GM12878 (cell line): Measurements from ENCODE around the gene SHISA4.

Experiments
- CHD2 ChIP-seq: IDR thresholded peaks from 2 replicates; pipeline ENCODE4 v1.6.1; 2011; ENCODE audit warnings: low read depth, low read length, improper control_type of control experiment, borderline replicate concordance
- CTCF ChIP-seq, 3 experiments: IDR thresholded peaks in 2 of 3; conservative IDR thresholded peaks in 1 of 3; 2 replicates each; pipeline ENCODE4 v1.5.1; 2011; ENCODE audit warnings: low read depth in 3 of 3, low read length in 3 of 3, mild to moderate bottlenecking in 3 of 3, control low read depth in 2 of 3, moderate library complexity in 2 of 3, inconsistent platforms in 1 of 3, mixed read lengths in 1 of 3; ENCODE audit not compliant: control insufficient read depth in 2 of 3, insufficient read depth in 1 of 3; ENCODE audit errors: extremely low read depth in 1 of 3
- ZNF207 ChIP-seq: fragments of 450-650 bp; IDR thresholded peaks from 2 replicates; pipeline ENCODE4 v1.6.1; 2014; ENCODE audit warnings: antibody characterized with exemption, mild to moderate bottlenecking, borderline replicate concordance

DNA sequence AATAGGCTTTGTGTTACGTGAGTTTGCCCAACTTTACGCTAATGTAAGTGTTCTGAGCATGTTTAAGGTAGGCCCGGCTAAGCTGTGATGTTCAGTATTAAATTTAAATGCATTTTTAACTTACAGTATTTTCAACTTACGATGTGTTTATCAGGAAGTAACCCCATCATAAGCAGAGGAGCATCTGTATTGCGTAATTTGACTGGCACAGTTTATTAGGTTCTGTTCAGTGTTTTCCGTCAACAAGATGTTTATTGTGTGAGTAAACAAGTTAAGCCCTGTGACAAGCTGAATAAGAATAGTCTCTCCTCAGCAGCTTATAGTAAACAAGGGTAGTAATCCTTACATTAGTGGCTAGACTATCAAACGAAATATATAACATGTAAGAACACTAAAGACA, 27.2 kb upstream of the SHISA4 start:
- no peak for TF ChIP-seq CHD2
- no peak for TF ChIP-seq CTCF (IDR thresholded peaks at IDR 0.05 in 2 of 3, conservative IDR thresholded peaks at IDR 0.05 in 1 of 3; ENCODE audit: control insufficient read depth in 2 of 3, extremely low read depth in 1 of 3, insufficient read depth in 1 of 3, low read depth in 3 of 3, low read length in 3 of 3)
- no peak for TF ChIP-seq ZNF207
